ENCODE data around the gene SOX11.

SOX11 gene

DNA sequence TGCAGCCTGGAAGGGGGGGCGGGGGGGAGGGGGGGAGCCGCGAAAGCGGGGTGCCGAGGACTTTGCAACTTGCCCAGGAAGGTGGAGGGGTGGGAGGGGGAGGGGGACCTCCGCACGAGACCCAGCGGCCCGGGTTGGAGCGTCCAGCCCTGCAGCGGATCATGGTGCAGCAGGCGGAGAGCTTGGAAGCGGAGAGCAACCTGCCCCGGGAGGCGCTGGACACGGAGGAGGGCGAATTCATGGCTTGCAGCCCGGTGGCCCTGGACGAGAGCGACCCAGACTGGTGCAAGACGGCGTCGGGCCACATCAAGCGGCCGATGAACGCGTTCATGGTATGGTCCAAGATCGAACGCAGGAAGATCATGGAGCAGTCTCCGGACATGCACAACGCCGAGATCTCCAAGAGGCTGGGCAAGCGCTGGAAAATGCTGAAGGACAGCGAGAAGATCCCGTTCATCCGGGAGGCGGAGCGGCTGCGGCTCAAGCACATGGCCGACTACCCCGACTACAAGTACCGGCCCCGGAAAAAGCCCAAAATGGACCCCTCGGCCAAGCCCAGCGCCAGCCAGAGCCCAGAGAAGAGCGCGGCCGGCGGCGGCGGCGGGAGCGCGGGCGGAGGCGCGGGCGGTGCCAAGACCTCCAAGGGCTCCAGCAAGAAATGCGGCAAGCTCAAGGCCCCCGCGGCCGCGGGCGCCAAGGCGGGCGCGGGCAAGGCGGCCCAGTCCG, 540 bp downstream of the SOX11 start:
- no peak overlapping the region for H3K27ac ChIP-seq
- TF ChIP-seq, protein P1, sequence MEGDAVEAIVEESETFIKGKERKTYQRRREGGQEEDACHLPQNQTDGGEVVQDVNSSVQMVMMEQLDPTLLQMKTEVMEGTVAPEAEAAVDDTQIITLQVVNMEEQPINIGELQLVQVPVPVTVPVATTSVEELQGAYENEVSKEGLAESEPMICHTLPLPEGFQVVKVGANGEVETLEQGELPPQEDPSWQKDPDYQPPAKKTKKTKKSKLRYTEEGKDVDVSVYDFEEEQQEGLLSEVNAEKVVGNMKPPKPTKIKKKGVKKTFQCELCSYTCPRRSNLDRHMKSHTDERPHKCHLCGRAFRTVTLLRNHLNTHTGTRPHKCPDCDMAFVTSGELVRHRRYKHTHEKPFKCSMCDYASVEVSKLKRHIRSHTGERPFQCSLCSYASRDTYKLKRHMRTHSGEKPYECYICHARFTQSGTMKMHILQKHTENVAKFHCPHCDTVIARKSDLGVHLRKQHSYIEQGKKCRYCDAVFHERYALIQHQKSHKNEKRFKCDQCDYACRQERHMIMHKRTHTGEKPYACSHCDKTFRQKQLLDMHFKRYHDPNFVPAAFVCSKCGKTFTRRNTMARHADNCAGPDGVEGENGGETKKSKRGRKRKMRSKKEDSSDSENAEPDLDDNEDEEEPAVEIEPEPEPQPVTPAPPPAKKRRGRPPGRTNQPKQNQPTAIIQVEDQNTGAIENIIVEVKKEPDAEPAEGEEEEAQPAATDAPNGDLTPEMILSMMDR (IDR thresholded peaks at IDR 0.05): no peak
- no peak for TF ChIP-seq ZFX (IDR thresholded peaks at IDR 0.05; ENCODE audit: borderline replicate concordance)

DNA sequence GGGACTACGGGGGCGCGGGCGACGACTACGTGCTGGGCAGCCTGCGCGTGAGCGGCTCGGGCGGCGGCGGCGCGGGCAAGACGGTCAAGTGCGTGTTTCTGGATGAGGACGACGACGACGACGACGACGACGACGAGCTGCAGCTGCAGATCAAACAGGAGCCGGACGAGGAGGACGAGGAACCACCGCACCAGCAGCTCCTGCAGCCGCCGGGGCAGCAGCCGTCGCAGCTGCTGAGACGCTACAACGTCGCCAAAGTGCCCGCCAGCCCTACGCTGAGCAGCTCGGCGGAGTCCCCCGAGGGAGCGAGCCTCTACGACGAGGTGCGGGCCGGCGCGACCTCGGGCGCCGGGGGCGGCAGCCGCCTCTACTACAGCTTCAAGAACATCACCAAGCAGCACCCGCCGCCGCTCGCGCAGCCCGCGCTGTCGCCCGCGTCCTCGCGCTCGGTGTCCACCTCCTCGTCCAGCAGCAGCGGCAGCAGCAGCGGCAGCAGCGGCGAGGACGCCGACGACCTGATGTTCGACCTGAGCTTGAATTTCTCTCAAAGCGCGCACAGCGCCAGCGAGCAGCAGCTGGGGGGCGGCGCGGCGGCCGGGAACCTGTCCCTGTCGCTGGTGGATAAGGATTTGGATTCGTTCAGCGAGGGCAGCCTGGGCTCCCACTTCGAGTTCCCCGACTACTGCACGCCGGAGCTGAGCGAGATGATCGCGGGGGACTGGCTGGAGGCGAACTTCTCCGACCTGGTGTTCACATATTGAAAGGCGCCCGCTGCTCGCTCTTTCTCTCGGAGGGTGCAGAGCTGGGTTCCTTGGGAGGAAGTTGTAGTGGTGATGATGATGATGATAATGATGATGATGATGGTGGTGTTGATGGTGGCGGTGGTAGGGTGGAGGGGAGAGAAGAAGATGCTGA, 1.4 kb downstream of the SOX11 start:
- no peak overlapping the region for H3K27ac ChIP-seq
- TF ChIP-seq ZFX (IDR thresholded peaks at IDR 0.05; ENCODE audit: borderline replicate concordance): no peak
- TF ChIP-seq, protein P1 (IDR thresholded peaks at IDR 0.05): no peak

DNA sequence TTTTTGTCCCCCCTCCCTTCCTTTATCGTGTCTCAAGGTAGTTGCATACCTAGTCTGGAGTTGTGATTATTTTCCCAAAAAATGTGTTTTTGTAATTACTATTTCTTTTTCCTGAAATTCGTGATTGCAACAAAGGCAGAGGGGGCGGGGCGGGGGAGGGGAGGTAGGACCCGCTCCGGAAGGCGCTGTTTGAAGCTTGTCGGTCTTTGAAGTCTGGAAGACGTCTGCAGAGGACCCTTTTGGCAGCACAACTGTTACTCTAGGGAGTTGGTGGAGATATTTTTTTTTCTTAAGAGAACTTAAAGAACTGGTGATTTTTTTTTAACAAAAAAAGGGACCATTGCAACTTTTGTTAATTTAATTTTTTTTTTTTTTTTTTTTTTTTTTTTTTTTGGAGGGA, 2.1 kb downstream of the SOX11 start:
- H3K27ac ChIP-seq: no peak overlapping the region
- no peak for TF ChIP-seq ZFX (IDR thresholded peaks at IDR 0.05; ENCODE audit: borderline replicate concordance)
- TF ChIP-seq, protein P1 (IDR thresholded peaks at IDR 0.05): no peak

GRCh38 chr2:5695654-5696403, 3.6 kb downstream of the SOX11 start:
- H3K27ac ChIP-seq: no peak overlapping the region
- TF ChIP-seq, protein P1 (IDR thresholded peaks at IDR 0.05): no peak
- TF ChIP-seq ZFX (IDR thresholded peaks at IDR 0.05; ENCODE audit: borderline replicate concordance): no peak

DNA sequence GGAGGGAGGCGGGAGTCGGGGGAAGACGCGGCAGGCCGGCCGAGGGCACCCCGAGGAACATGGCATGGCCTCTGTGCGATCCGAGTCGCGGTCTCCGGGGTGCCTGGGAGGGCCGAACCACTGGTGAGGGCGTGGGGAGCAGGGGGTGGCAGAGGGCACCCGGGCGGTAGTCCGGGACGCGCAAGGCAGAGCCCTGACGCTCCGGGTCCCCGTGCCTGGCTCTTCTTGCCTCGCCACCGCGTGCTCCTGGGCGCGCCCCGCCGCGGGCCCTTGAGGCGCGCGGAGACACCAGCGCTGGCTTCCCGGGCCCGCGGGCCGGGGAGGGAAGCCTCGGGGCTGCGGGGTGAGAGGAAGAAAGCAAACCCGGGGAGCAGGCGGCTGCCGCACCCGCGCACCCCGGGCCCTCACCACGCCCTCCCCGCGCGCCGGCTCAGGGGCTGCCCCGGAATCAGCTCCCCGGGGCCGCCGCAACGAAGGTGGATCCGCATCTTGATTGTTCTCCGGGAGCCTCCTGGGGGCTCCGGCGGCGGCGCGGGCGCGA, 4.3 kb downstream of the SOX11 start:
- TF ChIP-seq ZFX (IDR thresholded peaks at IDR 0.05; ENCODE audit: borderline replicate concordance): no peak
- TF ChIP-seq, protein P1 (IDR thresholded peaks at IDR 0.05): no peak
- H3K27ac ChIP-seq: no peak overlapping the region

GRCh38 chr2:5696945-5697521, 4.8 kb downstream of the SOX11 start:
- no peak overlapping the region for H3K27ac ChIP-seq
- TF ChIP-seq ZFX (IDR thresholded peaks at IDR 0.05; ENCODE audit: borderline replicate concordance): no peak
- TF ChIP-seq, protein P1 (IDR thresholded peaks at IDR 0.05): no peak
